Trophoblast cell (in vitro differentiated cells and primary cell): ENCODE data around the gene CD69.

Experiments used
- DNase-seq, 2 donors: peaks; one replicate each; pipeline ENCODE4 v3.0.0-alpha.2; 2016
- H2AFZ ChIP-seq: 2 replicates; pipeline ENCODE4 v1.6.1; 2013; ENCODE audit warnings: low read length, moderate library complexity, mild to moderate bottlenecking; ENCODE audit not compliant: insufficient read depth, poor library complexity
- H2AK5ac ChIP-seq: 2 replicates; pipeline ENCODE4 v1.6.1; 2013; ENCODE audit warnings: mild to moderate bottlenecking, low read length
- H2BK120ac ChIP-seq: 2 replicates; pipeline ENCODE4 v1.6.1; 2013; ENCODE audit warnings: low read length, mild to moderate bottlenecking, moderate library complexity; ENCODE audit not compliant: insufficient read depth, poor library complexity
- H2BK12ac ChIP-seq: 2 replicates; pipeline ENCODE4 v1.6.1; 2013; ENCODE audit warnings: mild to moderate bottlenecking, low read length, moderate library complexity
- H2BK5ac ChIP-seq: 2 replicates; pipeline ENCODE4 v1.6.1; 2013; ENCODE audit warnings: low read length, low read depth, moderate library complexity, mild to moderate bottlenecking; ENCODE audit not compliant: poor library complexity
- H3K14ac ChIP-seq: 2 replicates; pipeline ENCODE4 v1.6.1; 2013; ENCODE audit warnings: mild to moderate bottlenecking, low read length
- H3K18ac ChIP-seq: 2 replicates; pipeline ENCODE4 v1.6.1; 2013; ENCODE audit warnings: mild to moderate bottlenecking, low read length
- H3K23ac ChIP-seq: 2 replicates; pipeline ENCODE4 v1.6.1; 2013; ENCODE audit warnings: low read length
- H3K27ac ChIP-seq: 2 replicates; pipeline ENCODE4 v1.5.1; 2013; ENCODE audit warnings: low read depth, mild to moderate bottlenecking, inconsistent platforms, low read length, moderate library complexity
- H3K27me3 ChIP-seq: 2 replicates; pipeline ENCODE4 v1.6.1; 2013; ENCODE audit warnings: inconsistent platforms, mild to moderate bottlenecking, low read length, moderate library complexity; ENCODE audit not compliant: insufficient read depth
- H3K36me3 ChIP-seq, 2 experiments: 1 replicate in 1 of 2; 2 replicates in 1 of 2; pipeline ENCODE4 v1.6.1; 2013; ENCODE audit warnings: low read length in 2 of 2, mild to moderate bottlenecking in 2 of 2, moderate library complexity in 1 of 2; ENCODE audit not compliant: insufficient read depth in 2 of 2, control insufficient read depth in 1 of 2
- H3K4ac ChIP-seq: 2 replicates; pipeline ENCODE4 v1.6.1; 2013; ENCODE audit warnings: low read depth, mild to moderate bottlenecking, low read length, moderate library complexity
- H3K4me1 ChIP-seq, 2 experiments: 1 replicate in 1 of 2; 2 replicates in 1 of 2; pipeline ENCODE4 v1.6.1; 2013; ENCODE audit warnings: low read length in 2 of 2, mild to moderate bottlenecking in 2 of 2, moderate library complexity in 1 of 2; ENCODE audit not compliant: insufficient read depth in 2 of 2, control insufficient read depth in 1 of 2
- H3K4me2 ChIP-seq: 2 replicates; pipeline ENCODE4 v1.6.1; 2013; ENCODE audit warnings: inconsistent platforms, mild to moderate bottlenecking, low read length, moderate library complexity
- H3K4me3 ChIP-seq: 2 replicates; pipeline ENCODE4 v1.5.1; 2013; ENCODE audit warnings: mild to moderate bottlenecking, low read depth, low read length, inconsistent platforms
- H3K79me1 ChIP-seq: one replicate; pipeline ENCODE4 v1.6.1; 2013; ENCODE audit warnings: low read length
- H3K79me2 ChIP-seq: 2 replicates; pipeline ENCODE4 v1.6.1; 2013; ENCODE audit warnings: low read length, mild to moderate bottlenecking; ENCODE audit not compliant: control insufficient read depth, insufficient read depth, poor library complexity
- H3K9ac ChIP-seq: 2 replicates; pipeline ENCODE4 v1.6.1; 2013; ENCODE audit warnings: mild to moderate bottlenecking, low read length
- H3K9me3 ChIP-seq: 2 replicates; pipeline ENCODE4 v1.6.1; 2013; ENCODE audit warnings: low read depth, mild to moderate bottlenecking, control low read depth, inconsistent platforms, low read length; ENCODE audit not compliant: insufficient read depth
- H4K12ac ChIP-seq: 2 replicates; pipeline ENCODE4 v1.6.1; 2013; ENCODE audit warnings: low read depth, mild to moderate bottlenecking, low read length, moderate library complexity
- H4K8ac ChIP-seq: 2 replicates; pipeline ENCODE4 v1.6.1; 2013; ENCODE audit warnings: low read depth, mild to moderate bottlenecking, low read length, moderate library complexity
- H4K91ac ChIP-seq: one replicate; pipeline ENCODE4 v1.6.1; 2013; ENCODE audit warnings: low read depth, mild to moderate bottlenecking, low read length, moderate library complexity
- WGBS: extraction: QIAGEN DNeasy Blood & Tissue Kit; methylation state at CpG from one replicate; pipeline ENCODE4 v1.1.7; 2013; ENCODE audit warnings: missing lambda C conversion rate; ENCODE audit not compliant: insufficient read length, insufficient coverage; ENCODE audit errors: extremely low coverage; 5-methylcytosine and 5-hydroxymethylcytosine counted together

The CD69 gene

DNA sequence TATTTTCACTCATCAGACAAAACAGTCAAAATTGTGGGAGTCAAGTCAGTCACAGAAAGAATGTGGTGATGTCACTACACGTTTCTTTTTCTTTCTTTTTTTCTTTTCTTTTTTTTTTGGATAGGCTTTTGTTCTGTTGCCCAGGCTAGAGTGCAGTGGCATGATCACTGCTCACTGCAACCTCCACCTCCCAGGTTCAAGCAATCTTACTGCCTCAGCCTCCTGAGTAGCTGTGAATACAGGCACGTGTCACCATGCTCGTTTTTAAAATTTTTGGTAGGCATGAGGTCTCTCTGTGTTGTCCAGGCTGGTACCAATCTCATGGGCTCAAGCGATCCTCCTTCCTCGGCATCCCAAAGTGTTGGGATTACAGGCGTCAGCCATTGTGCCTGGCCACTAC, 30.1 kb downstream of the CD69 start:
- Histone ChIP-seq H3K23ac (no peak overlapping the region), H3K18ac (no peak overlapping the region), H3K4me2 (no peak overlapping the region), H3K79me2 (no peaks in the 10 kb centered on the region), H2AK5ac (no peak overlapping the region), H2AFZ (no peak overlapping the region), H3K27me3 (no peaks in the 10 kb centered on the region), H3K79me1 (no peaks in the 10 kb centered on the region), H3K4me1 (no peaks in the 10 kb centered on the region), H4K8ac (no peak overlapping the region), H3K36me3 (no peaks in the 10 kb centered on the region), H3K27ac (no peak overlapping the region), H3K14ac (no peak overlapping the region), H3K4ac (no peak overlapping the region), H2BK12ac (no peak overlapping the region), H4K12ac (no peak overlapping the region), H4K91ac (no peak overlapping the region), H2BK120ac (no peak overlapping the region), H3K4me3 (no peak overlapping the region), H3K9ac (no peak overlapping the region), H3K9me3 (no peaks in the 10 kb centered on the region), H2BK5ac (no peak overlapping the region)
- DNase-seq, result no peak
- no CpG with 5 or more reads among the region's 6 CpGs for WGBS

DNA sequence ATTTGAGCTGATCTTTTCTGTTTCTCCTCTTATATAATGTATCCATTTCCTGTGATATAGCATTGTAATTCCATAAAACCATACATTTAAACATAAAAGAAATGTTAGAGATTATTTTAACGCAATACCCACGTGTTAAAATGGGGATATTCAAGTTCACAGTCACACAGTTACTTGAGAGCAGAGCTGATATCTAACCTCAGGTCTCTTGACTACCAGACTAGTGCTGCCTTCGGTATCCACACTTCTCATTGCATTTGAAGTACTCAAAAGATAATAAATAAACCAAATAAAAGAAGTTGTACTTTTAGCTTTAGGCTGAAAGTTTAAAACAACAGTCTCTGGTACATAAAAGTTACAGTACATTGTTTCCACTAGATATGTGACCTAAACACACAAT, 30.7 kb downstream of the CD69 start:
- H2BK120ac ChIP-seq, result no peak overlapping the region
- no peak overlapping the region for H4K12ac ChIP-seq
- H3K4me3 ChIP-seq, result no peak overlapping the region
- H4K8ac ChIP-seq, result no peak overlapping the region
- no peak overlapping the region for H2AK5ac ChIP-seq
- no peak overlapping the region for H3K4ac ChIP-seq
- no peak overlapping the region for H3K4me2 ChIP-seq
- no peaks in the 10 kb centered on the region for H3K4me1 ChIP-seq
- no peaks in the 10 kb centered on the region for H3K27me3 ChIP-seq
- no peaks in the 10 kb centered on the region for H3K9me3 ChIP-seq
- H3K14ac ChIP-seq, result no peak overlapping the region
- no peak for DNase-seq
- H3K23ac ChIP-seq, result no peak overlapping the region
- no peak overlapping the region for H2BK5ac ChIP-seq
- H4K91ac ChIP-seq, result no peak overlapping the region
- H3K36me3 ChIP-seq, result no peaks in the 10 kb centered on the region
- H3K79me2 ChIP-seq, result no peaks in the 10 kb centered on the region
- no CpG with 5 or more reads among the region's 3 CpGs for WGBS
- no peak overlapping the region for H2AFZ ChIP-seq
- no peak overlapping the region for H3K18ac ChIP-seq
- H3K79me1 ChIP-seq, result no peaks in the 10 kb centered on the region
- no peak overlapping the region for H3K9ac ChIP-seq
- no peak overlapping the region for H3K27ac ChIP-seq
- H2BK12ac ChIP-seq, result no peak overlapping the region

DNA sequence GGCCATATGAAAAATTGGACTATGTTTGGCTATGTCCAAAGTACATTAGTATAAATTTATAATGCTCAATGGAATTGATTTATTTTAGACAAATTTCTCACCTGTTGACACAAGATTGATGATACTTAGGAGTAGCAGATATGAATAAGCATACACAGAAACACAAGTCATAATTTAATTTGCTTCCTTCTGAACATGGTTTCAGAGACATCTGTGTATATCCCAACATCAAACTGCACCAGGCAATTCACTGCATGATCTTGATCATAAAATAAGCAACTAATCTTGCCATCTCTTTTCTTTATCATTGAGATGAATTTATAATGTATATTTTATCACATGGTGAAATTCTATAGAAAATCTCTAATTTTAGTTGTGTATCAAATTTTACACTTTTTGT, 31.6 kb downstream of the CD69 start:
- H3K9me3 ChIP-seq, result no peaks in the 10 kb centered on the region
- H4K91ac ChIP-seq, result no peak overlapping the region
- no peak overlapping the region for H3K9ac ChIP-seq
- H4K12ac ChIP-seq, result no peak overlapping the region
- no peak for DNase-seq
- H2AK5ac ChIP-seq, result no peak overlapping the region
- no peak overlapping the region for H3K27ac ChIP-seq
- no peak overlapping the region for H3K4ac ChIP-seq
- H2BK5ac ChIP-seq, result no peak overlapping the region
- H3K79me1 ChIP-seq, result no peaks in the 10 kb centered on the region
- H3K27me3 ChIP-seq, result no peaks in the 10 kb centered on the region
- no peak overlapping the region for H4K8ac ChIP-seq
- no peak overlapping the region for H2BK12ac ChIP-seq
- H3K4me2 ChIP-seq, result no peak overlapping the region
- H3K23ac ChIP-seq, result no peak overlapping the region
- no peaks in the 10 kb centered on the region for H3K36me3 ChIP-seq
- no peak overlapping the region for H3K14ac ChIP-seq
- H3K79me2 ChIP-seq, result no peaks in the 10 kb centered on the region
- H2AFZ ChIP-seq, result no peak overlapping the region
- H3K4me3 ChIP-seq, result no peak overlapping the region
- no peaks in the 10 kb centered on the region for H3K4me1 ChIP-seq
- H2BK120ac ChIP-seq, result no peak overlapping the region
- H3K18ac ChIP-seq, result no peak overlapping the region

GRCh38 chr12:9727813-9728212, 32.9 kb downstream of the CD69 start:
- no peak overlapping the region for H2BK5ac ChIP-seq
- no peak overlapping the region for H4K91ac ChIP-seq
- no CpG with 5 or more reads among the region's 1 CpG for WGBS
- no peak overlapping the region for H3K18ac ChIP-seq
- peaks cover 0 to 2% of the 10 kb centered on the region in 2 experiments for H3K4me1 ChIP-seq
- H3K9me3 ChIP-seq, result no peaks in the 10 kb centered on the region
- DNase-seq, result no peak
- H3K4ac ChIP-seq, result no peak overlapping the region
- H2BK120ac ChIP-seq, result no peak overlapping the region
- no peak overlapping the region for H2BK12ac ChIP-seq
- H3K9ac ChIP-seq, result no peak overlapping the region
- H3K14ac ChIP-seq, result no peak overlapping the region
- H3K79me2 ChIP-seq, result no peaks in the 10 kb centered on the region
- no peaks in the 10 kb centered on the region for H3K79me1 ChIP-seq
- no peak overlapping the region for H3K4me2 ChIP-seq
- H3K23ac ChIP-seq, result no peak overlapping the region
- no peak overlapping the region for H2AFZ ChIP-seq
- H3K27me3 ChIP-seq, result no peaks in the 10 kb centered on the region
- no peak overlapping the region for H2AK5ac ChIP-seq
- H4K12ac ChIP-seq, result no peak overlapping the region
- no peaks in the 10 kb centered on the region for H3K36me3 ChIP-seq
- no peak overlapping the region for H3K27ac ChIP-seq
- H4K8ac ChIP-seq, result no peak overlapping the region
- H3K4me3 ChIP-seq, result no peak overlapping the region
